HG03159 (cell line): ENCODE results near the gene LIPH.
"Not testable (repeated sequence)": the region's sequence is repeated elsewhere in the genome, so short reads cannot be mapped to it uniquely, and the experiment has no call there.

Experiments used
- ATAC-seq: cut with Tn5 transposase; IDR thresholded peaks from one replicate; pipeline ENCODE4 v1.9.1; 2021; ENCODE audit warnings: mild to moderate bottlenecking, moderate library complexity; ENCODE audit not compliant: unreplicated experiment

The LIPH gene

DNA sequence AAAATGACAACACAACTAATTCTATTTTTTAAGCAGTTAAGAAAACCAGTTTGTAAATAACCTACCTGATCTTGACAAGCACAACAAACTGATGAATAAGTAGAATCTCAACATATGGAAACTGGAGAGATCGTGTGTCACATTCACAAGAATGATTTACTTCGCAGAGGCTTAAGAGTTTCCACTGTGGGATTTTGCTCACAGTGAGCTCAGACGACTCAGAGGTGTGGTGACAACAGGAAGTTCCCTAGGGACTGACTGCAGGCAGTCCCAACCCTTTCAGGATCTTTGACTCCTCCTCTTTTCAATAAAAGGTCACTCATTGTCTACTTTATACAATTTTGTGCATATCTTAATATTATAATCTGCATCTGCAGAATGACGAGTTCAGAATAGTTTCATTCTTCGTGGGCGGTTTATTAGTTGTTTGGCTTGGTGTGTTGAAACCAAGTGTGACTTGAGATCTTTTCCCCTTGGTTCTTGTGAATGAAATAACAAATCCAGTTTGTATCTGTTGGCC, at the start of gene LIPH:
Gene LIPH, minus strand, starts transcription at position 231 of the 520 bp plus-strand sequence. Its CDS starts 117 bp downstream, at position 114.
- ATAC-seq: peak; percentile 67

DNA sequence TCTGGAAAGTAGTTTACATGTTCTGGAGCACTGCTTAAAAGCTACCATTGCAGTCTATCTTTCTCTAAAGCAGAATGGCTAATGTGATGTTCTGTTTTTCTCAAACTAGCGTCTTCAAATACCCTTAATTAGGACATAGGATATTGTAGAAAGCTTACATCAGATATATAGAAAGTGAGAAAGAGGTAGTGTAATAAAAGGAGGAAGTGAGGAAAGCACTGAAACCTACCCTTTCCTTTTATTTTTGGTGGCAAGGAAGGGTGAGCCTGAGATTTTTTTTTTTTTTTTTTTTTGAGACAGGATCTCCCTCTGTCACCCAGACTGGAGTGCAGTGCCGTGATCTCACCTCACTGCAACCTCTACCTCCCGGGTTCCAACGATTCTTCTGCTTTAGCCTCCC, 43.1 kb upstream of the LIPH start:
- ATAC-seq: no peak

DNA sequence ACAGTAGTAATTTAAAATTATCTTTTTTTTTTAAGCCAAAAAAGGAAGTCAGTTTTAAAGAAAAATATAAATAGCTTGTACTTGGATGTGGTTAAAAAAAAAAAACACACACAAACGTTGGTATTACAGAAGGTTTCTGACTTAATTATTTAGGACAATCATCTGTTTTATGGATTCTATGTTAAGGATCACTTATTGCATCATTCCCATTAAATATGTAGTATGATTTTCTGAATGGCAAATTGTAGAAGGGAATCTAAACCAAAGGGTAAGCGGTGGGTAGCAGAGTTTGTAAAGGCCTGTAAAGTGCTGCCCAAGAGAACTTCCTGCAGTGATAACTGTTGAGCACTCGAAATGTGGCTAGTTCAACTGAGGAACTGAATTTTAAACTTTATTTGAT, 41.7 kb upstream of the LIPH start:
- no peak for ATAC-seq

DNA sequence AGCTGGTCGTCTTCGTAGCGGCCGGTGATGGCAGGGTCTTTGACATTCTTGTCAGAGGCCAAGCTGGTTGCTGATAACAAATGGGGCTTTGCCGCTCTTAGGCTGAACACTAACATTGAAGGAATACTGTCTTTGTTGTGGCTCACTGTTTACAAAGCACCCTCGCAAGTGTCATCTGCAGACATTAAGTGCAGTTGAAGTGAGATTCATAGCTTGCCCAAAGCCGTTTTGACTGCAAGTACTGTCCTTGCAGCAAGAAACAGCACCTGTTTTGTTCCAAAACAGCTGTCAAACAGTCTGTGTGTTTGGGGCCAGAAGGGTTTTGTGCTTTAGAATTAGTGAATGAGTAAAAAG, 34.3 kb upstream of the LIPH start:
- ATAC-seq: no peak

DNA sequence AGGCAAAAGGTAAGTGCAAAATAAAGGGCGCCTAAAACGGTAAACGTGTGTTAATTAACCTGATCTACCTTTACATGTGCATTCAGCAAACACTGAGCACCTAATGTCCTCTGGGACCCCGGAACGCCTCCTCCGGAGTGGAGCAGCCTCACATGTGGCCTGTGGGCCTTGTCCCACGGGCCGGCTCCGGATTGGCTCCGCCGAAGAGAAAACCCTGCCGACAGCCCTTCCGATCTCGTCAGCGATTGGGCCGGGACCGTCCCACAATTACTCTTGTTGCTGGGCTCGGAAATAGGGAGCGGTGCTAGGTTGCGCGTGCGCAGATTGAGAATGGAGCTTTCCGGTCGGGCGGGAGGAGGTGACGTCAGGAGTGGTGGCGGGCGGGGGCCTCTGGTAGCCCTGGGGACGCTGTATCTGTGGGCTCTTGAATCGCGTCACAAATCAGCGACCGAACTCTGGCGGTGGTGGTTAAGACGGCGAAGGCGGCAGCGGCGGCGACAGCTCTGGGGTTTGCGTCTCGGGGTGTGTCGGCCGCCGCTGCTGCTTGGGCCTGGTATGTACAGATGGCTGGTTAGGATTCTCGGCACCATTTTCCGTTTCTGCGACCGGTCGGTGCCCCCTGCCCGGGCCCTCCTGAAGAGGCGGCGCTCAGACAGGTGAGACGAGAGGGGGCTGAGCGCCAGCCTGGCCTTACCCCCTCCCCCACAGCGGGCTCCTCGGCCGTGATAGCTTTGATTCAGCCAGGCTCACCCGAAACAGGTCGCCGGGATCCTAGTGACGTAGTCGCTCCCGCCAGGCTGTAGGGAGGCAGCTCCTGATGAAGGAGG, 33.7 kb upstream of the LIPH start, which contains the start of gene SENP2:
Gene SENP2, plus strand, starts transcription at position 437 of the 827 bp plus-strand sequence. Its CDS starts 119 bp downstream, at position 556.
- peak; percentile 95 for ATAC-seq

GRCh38 chr3:185585518-185585858, 33.1 kb upstream of the LIPH start:
- no peak for ATAC-seq

DNA sequence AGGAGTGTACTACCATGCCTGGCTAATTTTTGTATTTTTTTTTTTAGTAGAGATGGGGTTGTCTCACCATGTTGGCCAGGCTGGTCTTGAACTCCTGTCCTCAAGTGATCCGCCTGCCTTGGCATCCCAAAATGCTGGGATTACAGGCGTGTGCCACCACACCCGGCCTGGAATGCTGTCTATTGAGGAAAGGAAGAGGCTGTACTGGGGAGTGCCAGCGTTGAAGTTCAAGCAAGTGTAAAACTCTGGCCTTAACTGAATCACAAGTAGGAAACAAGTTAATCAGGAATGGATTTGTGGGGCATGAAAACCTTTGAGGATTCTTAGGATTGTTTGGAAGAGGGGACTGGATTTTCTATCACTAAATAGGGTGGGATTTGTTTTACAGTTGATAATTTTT, 32.3 kb upstream of the LIPH start:
- ATAC-seq: no peak

DNA sequence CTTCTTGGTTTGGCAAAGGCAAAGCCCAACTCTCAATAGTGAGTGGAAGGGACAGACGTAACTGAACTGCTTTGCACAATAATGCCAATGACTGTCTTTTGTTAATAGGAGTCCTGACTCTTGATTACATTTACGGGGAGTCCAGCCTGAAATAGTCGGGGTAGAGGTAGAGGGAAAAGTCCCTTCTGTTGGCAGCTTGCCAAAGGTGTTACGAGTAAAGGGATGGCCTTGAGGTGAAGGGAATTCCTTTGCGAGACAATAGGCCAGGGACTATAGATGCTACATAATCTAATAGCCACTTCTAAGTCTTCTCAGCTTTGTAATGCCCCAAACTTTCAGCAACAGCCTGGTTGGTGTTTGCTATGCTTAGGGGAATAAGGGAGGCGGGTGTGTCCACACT, 31.5 kb upstream of the LIPH start:
- ATAC-seq: no peak

DNA sequence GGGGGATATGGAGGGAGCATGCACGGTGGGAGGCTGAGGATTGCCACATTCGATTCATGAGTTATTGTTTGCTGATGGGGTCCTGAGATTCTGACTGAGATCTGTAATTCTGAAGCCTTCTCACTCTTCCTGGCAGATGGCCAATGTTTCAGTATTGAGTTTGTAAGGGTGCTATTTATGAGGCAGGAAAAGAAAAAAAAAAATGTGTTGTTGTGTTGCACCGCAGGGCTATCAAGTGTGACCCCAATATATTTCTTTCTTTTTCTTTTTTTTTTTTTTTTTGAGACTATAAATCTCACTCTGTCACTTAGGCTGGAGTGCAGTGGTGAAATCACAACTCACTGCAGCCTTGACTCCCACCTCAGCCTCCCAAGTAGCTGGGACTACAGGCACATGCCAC, 30.5 kb upstream of the LIPH start:
- ATAC-seq: no peak

GRCh38 chr3:185582236-185582635, 29.8 kb upstream of the LIPH start:
- ATAC-seq: no peak

- ATAC-seq: peak; percentile 81
Observed at GRCh38 chr3:185575108-185575869, 22.9 kb upstream of the LIPH start.

DNA sequence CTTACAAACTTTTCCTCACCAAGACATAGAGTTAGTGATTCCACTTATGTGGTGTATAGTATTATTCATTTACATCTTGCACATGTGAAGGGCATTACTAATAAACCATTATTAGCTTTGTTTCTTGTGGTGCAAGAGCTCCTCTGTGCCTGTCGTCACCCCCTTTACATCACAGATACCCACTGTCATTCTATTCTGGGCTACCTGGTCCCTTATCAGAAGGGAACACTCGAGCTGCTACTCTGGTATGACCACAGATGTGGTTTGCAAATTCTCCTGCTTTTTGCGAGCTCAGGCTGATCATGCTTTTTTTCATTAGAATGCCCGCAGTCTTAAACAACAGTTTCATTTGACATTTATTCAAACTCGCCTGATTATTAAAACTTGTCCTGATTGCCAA, 19.8 kb upstream of the LIPH start:
- ATAC-seq: no peak

GRCh38 chr3:185561958-185562357, 9.6 kb upstream of the LIPH start:
- no peak for ATAC-seq

DNA sequence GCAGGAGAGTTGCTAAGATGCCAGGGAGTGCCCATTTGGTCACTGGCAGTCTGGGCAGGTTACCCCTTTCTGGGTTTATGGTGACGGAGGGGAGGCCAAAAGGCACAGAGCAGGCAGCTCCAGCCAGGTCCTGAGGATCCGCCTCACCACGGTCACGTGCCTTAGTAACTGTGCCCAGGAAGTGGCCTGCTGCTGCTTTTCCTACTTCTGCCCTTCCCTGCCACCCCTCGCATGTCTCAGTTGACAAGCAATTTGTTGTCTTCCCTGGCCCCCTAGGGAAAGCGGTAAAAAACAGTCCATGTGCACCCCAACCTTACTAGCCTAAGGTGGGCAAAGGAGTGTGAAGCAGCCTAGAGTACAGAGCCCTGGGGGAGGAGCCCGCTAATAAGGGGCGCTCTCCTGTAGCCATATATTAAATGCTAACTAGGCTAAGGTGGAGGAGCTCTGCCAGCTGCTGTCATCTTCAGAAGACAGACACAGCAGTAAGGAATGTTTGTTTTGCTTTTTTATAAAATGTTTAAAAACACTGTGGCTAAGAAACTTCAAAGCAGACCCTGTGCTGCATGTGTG, 9.1 kb upstream of the LIPH start:
- ATAC-seq: no peak

GRCh38 chr3:185560676-185561075, 8.3 kb upstream of the LIPH start:
- ATAC-seq: no peak

- no peak for ATAC-seq
Observed at GRCh38 chr3:185559706-185560090, 7.3 kb upstream of the LIPH start.

DNA sequence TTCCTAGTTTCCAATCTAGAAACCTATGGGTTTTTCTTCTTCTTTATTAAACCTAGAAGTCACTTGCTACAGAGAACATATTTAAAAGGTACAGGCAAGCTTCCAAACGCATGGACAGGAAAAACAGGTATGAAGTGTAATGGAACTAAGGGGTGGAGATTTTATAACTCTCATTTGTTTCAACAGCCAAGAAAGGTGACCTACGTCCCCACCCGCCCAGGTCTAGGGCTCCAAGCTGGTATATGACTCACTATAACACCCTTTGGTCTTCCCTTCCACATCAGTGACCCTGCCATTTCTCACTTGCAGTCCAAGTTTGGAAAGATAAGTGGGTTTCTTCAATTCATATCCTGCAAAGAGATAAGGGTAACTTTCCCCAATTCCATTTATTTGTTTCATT, 6.0 kb upstream of the LIPH start:
- ATAC-seq: no peak

GRCh38 chr3:185556640-185557039, 4.3 kb upstream of the LIPH start:
- not testable (repeated sequence) for ATAC-seq

GRCh38 chr3:185555860-185556347, 3.5 kb upstream of the LIPH start:
- ATAC-seq: no peak

GRCh38 chr3:185555101-185555501, 2.7 kb upstream of the LIPH start:
- no peak for ATAC-seq

DNA sequence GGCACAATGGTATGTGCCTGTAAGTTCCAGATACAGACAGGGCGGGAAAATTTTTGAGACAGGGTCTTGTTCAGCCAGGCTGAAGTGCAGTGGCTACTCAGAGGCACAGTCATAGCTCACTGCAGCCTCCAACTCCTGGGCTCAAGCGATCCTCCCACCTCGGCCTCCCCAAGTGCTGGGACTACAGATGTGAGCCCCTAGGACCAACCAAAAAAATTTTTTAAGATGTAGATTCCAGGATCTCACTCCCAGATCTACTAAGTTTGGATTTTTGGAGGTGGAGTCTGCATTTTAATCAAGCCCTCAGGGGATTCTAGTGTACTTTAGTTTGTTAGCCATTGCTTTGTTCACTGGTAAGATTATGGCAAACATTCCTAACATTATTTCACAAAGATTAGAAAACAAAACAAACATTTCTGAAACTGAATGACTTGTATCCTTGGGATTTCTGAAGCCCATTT, 2.7 kb downstream of the LIPH start:
- no peak for ATAC-seq
